GM21717 (cell line): ENCODE measurements around the gene LIF.

Source experiments
- ATAC-seq: cut with Tn5 transposase; IDR thresholded peaks from one replicate; pipeline ENCODE4 v1.9.1; 2021; ENCODE audit warnings: mild to moderate bottlenecking, moderate library complexity; ENCODE audit not compliant: unreplicated experiment

The LIF gene

DNA sequence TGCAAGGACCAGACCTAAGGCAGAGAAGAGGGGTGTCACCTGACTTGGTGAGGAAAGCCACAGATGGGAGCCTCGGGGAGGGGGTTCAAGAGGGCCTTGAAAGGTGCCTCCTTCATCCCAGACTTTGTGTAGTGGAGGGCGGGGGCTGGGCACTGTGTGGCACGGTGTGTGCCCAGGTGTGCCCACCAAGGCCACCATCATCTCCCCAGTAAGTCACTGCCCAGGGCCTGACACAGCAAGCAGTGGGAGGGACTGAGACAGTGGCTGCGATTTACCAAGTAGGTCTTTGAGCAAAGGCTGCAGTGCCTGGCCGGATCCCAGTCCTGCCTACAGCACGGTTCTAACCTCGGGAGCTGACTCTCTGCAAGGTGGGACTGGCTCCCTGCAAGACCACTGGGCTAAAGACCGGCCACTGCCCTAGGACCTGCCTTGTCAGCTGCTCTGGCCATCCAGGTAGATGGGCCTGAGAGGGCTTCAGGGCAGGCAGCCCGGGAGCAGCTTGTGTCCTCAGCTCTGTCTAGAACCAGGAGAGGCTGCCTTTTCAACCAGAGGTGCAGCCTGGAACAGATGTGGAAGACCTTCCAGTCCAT is 18.7 kb upstream of the LIF start:
- no peak for ATAC-seq

GRCh38 chr22:30263883-30264282 is 17.3 kb upstream of the LIF start:
- no peak for ATAC-seq

DNA sequence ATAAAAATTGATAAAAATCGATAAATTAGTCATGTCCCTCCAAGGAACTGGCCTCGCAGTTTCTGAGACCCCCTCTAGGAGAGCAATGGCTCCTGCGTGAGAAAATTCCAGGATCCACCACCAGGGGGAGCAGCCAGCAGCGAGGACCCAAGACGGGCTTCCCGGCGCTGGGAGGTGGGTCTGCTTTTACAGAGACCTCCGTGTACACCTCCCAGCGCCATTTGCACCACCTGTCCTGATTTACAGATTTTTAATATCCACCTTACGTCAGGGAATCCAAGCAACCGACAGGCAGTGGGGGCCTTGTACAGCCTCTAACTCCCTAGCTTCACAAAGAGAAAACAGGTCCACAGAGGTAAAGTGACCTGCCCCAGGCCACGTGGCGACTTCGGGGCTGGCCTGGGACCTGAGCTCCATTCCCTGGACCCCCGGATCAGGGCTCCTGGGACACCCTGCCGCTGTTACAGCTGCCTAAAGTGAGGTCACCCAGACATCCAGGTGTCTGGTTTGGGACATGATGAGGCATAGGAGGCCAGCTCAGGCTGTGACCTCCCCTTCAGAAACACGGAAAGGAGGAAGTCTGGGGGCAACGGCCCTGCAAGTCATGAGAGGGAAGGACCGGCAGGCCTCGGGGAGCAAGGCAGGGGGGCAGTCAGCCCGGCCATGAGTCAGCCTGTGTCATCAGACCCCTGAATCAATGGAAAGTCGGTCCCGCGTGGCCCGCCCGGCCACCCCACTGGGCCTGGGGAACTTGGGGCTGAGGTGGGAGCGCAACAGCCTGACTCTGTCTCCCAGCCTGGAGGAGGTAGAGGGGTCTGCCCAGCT is 16.6 kb upstream of the LIF start:
- ATAC-seq = no peak

DNA sequence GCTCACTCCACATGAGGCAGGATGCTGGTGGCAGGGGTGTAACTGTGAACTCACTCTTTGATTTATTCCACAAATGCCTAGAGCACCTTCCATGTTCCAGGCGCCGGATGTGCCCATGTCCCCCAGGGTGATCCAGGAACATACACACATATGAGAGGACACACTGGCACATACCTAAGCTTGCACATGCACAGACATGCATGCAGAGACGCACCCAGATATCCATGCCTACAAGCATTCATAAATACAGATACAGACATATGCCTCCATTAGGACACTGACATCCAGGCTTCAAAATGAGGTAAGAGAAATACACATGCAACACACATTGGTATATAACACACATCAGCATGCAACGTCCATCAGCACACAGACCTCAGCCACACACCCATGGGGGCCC is 15.6 kb upstream of the LIF start:
- ATAC-seq = no peak

DNA sequence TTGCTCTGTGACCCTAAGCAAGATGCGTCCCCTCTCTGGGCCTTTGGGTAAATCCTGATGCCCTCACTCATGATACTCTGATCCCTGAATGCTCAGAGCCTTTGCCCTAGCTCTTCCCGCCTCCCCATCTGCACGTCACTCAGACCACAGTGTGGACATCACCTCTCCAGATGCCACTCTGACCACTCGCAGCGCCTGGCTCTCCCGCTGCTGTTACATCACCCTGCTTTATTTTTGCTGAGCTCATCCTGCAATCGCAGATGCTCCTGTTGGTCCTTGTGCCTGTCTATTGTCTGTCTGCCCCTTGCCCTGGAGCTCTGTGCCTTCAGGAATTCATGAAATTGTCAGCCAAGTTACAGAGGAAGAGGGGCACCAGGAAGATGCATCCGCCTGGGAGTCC is 14.6 kb upstream of the LIF start:
- ATAC-seq = no peak

DNA sequence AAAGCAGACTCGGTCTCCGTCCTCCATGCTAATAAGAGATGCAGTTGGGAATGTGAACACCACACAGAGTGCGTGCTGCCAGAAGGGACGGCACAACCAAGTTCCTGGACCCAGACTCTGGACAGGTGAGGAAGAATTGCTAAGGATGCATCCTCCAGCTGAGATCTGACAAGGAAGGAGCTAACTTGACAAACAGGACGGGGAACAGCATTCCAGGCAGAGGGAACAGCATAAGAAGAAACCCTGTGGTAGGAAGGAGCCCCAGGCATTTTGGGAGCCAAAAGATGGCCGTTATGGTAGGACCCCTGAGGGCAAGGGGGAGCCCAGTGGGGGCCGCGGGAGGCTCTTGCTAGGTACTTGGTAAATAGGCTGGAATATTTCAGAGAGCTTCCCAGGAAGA is 14.1 kb upstream of the LIF start:
- no peak for ATAC-seq

DNA sequence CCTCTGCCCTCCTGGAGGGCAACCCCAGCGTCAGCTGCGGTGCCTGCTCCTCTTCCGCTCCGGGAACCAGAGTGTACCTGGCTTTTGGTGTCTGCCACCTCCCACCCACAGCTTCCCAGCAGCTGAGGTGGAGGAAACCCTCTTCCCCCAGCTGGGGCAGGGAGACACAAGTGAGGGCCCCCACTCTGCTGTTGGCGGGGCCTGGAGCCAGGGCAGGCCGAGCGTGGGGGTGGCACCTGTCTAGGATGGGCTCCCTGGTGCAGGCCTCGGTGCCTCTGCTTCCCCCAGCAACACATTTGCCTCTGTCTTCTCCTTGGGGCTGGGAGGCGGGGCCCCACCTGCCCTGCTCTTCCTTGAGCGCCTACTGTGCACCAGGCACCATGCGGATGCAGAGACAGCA is 13.7 kb upstream of the LIF start:
- no peak for ATAC-seq

DNA sequence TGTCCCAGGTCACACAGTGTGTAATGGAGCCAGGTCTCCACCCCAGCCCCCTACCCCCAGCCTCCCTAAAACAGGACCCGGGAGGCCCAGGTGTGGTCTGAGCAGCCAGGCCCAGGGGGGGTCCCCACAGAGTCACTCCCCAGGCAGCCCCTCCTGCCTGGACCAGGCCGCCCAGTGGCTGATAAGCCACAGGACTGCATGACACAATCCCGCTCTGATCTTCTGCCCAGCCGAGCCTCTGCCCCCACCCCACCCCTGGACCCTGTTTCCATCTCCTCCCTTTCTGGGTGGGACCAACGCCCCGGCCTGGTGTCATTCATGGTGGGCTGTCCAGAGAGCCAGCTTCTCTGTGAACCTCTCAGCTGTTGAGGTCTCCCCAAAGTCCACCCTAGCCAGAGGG is 7.8 kb upstream of the LIF start:
- no peak for ATAC-seq

DNA sequence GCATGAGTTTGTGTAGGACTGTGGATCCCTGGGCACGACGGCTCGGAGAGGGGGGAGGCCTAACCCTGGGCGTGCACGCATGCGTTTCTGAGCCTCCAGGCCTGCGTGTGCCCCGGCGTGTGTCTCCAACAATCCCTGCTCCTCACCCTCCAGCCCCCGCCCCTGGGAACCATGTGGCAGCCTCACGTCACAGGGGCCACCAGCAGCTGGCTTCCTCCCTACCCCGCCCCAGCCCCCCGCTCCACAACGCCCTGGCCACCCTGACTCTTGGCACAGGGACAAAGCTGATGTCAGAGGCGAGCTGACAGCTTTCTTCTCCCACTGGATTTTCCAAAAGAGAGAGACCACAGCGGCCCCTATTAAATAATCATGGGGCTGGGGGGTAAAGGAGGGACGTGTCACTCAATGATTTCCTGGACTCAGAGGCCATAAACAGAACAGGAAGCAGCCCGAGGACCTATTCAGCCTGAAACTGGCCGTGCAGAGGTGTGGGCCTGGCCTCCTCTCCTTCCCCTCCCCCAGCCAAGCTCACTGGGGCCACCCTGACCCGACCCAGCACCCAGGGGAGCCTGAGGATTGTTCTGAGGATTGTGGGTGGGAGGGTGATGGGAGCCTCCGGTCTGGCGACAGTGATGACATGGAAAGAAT is 6.8 kb upstream of the LIF start:
- ATAC-seq = no peak

DNA sequence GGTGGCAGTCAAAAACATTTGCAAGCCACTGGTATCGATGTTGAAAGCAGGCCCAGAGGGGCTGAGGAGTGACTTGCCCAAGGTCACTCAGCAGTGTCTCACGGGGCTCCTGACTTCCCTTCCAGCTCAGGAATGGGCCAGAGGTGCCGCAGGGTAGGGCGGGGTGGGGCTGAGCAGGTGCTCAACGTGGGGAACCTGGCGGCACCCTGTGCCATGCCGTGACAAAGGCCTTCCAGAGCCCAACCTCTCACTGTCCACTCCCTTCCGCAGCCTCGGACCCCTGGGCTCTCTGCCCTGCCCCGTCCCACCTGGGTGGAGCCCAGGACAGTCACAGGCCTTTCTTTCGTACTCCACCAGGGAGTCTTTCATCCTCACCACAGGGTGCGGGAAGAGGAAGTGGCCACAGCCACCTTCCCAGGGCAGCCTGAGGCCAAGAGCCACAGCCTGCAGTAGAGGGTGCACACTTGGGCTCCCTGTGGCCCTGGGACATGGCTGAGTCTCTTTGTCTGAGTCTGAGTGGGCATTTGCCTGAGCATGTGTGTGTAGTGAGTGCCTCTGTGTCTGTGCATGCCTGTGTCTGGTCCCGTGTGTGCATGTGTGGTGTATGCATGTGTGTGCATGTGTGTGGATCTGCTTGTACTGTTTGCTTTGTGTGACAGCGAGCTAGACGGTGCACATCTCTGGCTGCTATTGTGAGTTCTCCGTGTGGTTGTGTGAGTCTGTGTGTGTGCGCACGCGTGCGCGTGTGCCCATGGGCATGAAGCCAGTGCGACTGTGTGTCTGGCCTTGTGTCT is 6.0 kb upstream of the LIF start:
- ATAC-seq = no peak

DNA sequence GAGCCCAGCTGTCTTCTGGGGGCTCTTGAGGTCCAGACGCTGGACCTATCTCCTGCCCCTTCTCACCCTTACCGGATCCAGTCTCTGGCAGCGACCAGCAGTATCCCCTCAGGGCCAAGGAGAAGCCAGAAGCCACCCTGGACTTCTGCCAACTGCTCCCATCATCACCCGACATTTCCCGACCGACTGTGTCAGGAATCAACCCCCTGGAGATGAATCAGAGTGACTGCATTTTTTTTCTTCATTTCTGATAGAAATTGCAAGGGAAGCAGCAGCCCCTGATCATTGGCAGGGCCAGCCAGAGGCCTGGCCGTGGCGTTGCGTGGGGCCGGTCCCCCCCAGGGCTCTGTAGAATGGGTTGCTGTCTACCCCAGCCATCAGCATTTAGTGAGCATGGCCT is 5.2 kb upstream of the LIF start:
- ATAC-seq = no peak

GRCh38 chr22:30250661-30251267 is 4.2 kb upstream of the LIF start:
- ATAC-seq = no peak

GRCh38 chr22:30250039-30250565 is 3.5 kb upstream of the LIF start:
- no peak for ATAC-seq

DNA sequence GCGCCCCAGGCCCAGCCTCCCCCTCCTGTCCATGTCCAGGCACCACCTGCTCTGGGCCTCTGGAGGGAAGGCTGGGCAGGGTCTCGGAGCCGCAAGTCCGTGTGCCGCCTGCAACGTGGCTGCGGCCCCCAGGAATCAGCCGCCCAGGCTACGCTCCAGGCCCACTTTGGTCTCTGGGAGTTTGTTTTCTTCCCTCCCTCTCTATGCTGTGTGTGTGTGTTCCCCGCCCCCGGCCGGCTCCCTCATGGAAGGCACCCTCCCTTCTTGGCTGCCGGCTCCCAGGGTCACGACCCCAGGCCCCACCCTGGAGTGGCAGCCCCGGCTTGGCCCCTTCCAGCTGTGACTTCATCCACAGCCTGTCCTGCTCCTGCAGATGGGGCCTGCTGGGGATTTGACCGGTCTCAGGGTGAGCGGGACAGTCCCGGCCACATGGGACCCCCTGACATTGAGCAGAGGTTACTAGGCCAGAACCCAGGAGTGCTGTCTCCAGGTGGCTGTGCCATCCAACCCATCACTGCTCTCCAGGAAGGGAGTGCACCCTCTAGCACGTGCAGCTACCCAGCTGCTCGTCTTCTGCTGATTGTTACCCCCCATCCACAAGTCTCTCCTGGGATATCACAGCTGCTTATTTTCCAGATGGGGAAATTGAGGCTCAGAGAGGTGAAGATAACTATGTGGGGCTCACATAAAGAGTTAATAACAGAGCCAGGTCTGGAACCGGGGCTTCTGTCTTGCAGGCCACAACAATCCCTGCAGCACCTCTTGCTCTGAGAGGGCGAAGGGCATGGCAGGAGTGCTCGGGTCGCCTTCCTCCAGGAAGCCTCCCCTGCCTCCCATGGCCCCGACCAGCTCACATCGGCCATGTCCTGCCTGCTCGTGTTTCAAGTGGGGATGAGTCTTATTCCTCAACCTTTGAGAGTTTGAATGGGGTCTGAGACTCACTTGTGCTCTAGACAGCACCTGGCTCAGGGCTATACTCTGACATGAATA is 2.8 kb upstream of the LIF start:
- no peak for ATAC-seq

- no peak for ATAC-seq
Observed at GRCh38 chr22:30248484-30248883, 1.9 kb upstream of the LIF start.

- no peak for ATAC-seq
Observed at GRCh38 chr22:30247974-30248373, 1.4 kb upstream of the LIF start.

GRCh38 chr22:30247561-30247960 is 1.0 kb upstream of the LIF start:
- no peak for ATAC-seq

DNA sequence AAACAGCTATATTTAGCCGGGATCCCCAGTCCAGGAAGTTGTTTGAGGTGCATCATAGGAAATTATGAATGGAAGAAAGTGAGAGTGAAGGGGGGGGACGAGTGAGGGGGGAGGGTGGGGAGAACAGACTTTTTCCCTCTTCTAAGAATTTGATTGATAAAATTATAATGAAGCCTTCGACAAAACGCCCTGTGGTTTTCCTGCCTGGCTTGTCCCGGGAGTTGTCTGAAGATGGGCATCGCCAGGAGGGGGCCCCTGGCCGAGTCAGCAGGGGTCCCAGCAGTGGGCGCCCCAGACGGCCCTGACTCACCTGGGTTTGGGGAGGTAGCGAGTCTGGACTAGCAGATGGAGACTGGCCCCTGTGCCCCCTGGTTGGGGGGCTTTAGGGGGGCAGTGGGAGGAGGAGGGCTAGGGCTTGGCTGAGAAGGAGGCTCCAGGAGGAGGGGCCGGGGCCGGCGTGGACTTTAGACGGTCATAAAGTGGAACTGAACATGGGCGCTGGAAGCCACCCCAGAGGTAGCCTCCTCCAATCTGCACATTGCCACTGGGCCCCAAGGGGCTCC is 336 bp upstream of the LIF start:
- no peak for ATAC-seq
